Naive B cell (primary cell): ENCODE results near the gene MUC5AC. TPM values are rescaled to one million over a fixed set of nuclear protein-coding genes. Genes with fewer than 3 reads are reported as not detected.

ENCODE experiments used
- ATAC-seq, 2 donors: fragments of 150-1000 bp; cut with Tn5 transposase; 2 replicates each; pipeline ENCODE4 v1.10.0; 2021; ENCODE audit warnings: low read depth in 2 of 2, mild to moderate bottlenecking in 2 of 2, moderate library complexity in 2 of 2
- DNase-seq: peaks from one replicate; pipeline ENCODE4 v3.0.0; 2022
- H3K27ac Mint-ChIP-seq, 6 donors: one replicate each; pipeline ENCODE4 v1.8.0; 2020 to 2022; ENCODE audit warnings: mild to moderate bottlenecking in 6 of 6, mixed read lengths in 6 of 6, moderate library complexity in 5 of 6, inconsistent platforms in 2 of 6
- H3K27me3 Mint-ChIP-seq, 3 donors: one replicate each; pipeline ENCODE4 v1.8.0; 2021 to 2022; ENCODE audit warnings: mixed read lengths in 3 of 3, mild to moderate bottlenecking in 1 of 3
- H3K36me3 Mint-ChIP-seq, 2 donors: one replicate each; pipeline ENCODE4 v1.8.0; 2020 to 2022; ENCODE audit warnings: mixed read lengths in 2 of 2, inconsistent platforms in 1 of 2, mild to moderate bottlenecking in 1 of 2
- H3K4me1 Mint-ChIP-seq, 3 donors: one replicate each; pipeline ENCODE4 v1.8.0; 2020 to 2022; ENCODE audit warnings: mixed read lengths in 3 of 3, inconsistent platforms in 1 of 3, mild to moderate bottlenecking in 1 of 3, moderate library complexity in 1 of 3
- H3K4me3 Mint-ChIP-seq, 8 donors: one replicate each; pipeline ENCODE4 v1.8.0; 2020 to 2022; ENCODE audit warnings: mild to moderate bottlenecking in 8 of 8, mixed read lengths in 8 of 8, moderate library complexity in 8 of 8, inconsistent platforms in 2 of 8
- H3K9me3 Mint-ChIP-seq, 7 donors: one replicate each; pipeline ENCODE4 v1.8.0; 2020 to 2022; ENCODE audit warnings: mixed read lengths in 7 of 7, mild to moderate bottlenecking in 5 of 7, inconsistent platforms in 2 of 7, moderate library complexity in 1 of 7
- polyA plus RNA-seq, 6 donors: library from polyadenylated mRNA; unstranded; fragments of 300-500 nt; fragmentation: Illumina TruSeq; gene quantifications; one replicate each; pipeline ENCODE4 v1.2.3, GENCODE V29; 2021; ENCODE audit warnings: low read depth in 6 of 6

Gene MUC5AC
- polyA plus RNA-seq, 6 donors from 2014 or later, result not detected

DNA sequence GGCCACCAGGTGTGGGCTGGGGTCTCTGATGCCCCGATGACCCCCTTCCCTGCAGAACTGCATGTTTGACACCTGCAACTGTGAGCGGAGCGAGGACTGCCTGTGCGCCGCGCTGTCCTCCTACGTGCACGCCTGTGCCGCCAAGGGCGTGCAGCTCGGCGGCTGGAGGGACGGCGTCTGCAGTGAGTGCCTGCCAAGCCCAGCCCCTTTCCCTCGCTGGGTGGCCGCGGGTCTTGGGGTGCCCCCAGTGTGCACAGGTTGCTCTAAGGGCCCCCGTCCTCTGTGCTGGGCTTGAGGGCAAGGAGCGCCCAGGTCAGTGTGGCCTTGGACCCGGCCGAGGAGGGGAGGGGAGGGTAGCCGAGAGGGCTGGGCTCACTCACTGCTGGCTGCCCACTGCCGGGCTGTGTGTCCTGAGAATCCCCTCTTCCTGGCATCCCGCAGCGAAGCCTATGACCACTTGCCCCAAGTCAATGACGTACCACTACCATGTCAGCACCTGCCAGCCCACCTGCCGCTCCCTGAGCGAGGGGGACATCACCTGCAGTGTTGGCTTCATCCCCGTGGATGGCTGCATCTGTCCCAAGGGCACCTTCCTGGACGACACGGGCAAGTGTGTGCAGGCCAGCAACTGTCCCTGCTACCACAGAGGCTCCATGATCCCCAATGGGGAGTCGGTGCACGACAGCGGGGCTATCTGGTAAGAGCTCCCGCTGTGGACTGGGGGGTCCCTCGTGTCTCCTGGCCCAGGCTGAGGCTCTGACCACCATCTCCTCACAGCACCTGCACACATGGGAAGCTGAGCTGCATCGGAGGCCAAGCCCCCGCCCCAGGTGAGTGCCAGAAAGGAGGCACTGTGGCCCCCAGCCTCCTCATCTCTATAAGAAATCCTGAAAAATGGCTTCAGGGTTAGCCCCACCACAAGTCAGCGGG is 17.0 kb downstream of the MUC5AC start:
- Mint-ChIP-seq H3K36me3 (peaks cover 0 to 10% of the 10 kb centered on the region in 2 donors), H3K27me3 (no peaks in the 10 kb centered on the region), H3K9me3 (peaks cover 0 to 14% (median 2%) of the 10 kb centered on the region in 7 donors), H3K4me3 (no peak overlapping the region), H3K27ac (no peak overlapping the region), H3K4me1 (peaks cover 0 to 8% (median 0%) of the 10 kb centered on the region in 3 donors)
- no peak for DNase-seq
- ATAC-seq, result no peak

DNA sequence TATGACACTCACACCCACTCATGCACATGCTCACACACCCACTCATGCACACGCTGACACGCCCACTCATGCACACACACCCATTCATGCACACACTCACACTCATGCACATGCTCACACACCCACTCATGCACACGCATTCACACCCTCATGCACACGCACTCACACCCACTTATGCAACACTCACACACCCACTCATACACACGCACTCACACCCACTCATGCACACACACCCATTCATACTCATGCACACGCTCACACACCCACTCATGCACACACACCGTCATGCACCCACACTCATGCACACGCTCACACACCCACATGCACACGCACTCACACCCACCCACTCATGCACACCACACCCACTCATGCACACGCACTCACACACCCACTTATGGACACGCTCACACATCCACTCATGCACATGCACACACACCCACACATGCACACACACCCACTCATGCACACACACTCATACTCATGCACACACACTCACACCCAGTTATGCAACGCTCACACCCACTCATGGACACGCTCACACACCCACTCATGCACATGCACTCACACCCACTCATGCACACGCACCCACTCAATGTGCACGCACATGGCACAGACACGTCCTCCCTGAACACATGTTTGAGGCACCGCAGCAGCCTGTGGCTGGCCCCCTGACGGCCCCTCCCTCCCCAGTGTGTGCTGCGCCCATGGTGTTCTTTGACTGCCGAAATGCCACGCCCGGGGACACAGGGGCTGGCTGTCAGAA is 17.9 kb downstream of the MUC5AC start:
- H3K4me3 Mint-ChIP-seq, result no peak overlapping the region
- H3K36me3 Mint-ChIP-seq, result peaks cover 0 to 9% of the 10 kb centered on the region in 2 donors
- DNase-seq, result no peak
- peak overlapping the region in 1 of 6 donors; percentile 20 for H3K27ac Mint-ChIP-seq
- no peaks in the 10 kb centered on the region for H3K27me3 Mint-ChIP-seq
- H3K9me3 Mint-ChIP-seq, result peaks cover 0 to 12% (median 2%) of the 10 kb centered on the region in 7 donors
- ATAC-seq, result no peak
- peaks cover 0 to 8% (median 0%) of the 10 kb centered on the region in 3 donors for H3K4me1 Mint-ChIP-seq

DNA sequence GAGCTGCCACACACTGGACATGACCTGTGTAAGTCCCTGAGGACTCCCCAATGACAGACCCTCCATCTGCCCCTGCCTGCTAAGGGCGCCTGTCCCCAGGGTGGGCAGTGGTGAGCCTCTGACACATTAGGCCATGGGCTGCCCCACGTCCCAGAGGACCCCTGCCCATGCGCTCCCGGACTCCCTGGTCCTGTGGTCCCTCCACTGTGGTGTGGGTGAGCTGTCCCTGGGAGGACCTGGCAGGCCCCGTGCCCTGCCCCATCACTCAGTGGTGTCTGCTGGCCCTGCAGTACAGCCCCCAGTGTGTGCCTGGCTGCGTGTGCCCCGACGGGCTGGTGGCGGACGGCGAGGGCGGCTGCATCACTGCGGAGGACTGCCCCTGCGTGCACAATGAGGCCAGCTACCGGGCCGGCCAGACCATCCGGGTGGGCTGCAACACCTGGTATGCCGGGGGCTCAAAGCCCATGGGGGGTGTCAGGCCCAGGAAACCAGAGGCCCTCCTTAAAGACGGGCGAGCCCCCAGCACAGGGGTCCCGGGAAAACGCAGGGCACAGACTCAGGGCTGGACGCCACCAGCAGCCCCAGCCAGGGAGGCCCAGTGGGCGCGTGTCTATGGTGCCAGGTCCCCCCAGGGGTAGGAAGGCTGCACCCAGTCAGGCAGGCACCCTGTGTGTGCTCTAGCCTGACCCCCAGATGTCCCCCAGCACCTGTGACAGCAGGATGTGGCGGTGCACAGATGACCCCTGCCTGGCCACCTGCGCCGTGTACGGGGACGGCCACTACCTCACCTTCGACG is 18.7 kb downstream of the MUC5AC start:
- no peak overlapping the region for H3K4me3 Mint-ChIP-seq
- no peaks in the 10 kb centered on the region for H3K27me3 Mint-ChIP-seq
- H3K4me1 Mint-ChIP-seq, result peaks cover 0 to 3% (median 0%) of the 10 kb centered on the region in 3 donors
- no peak for DNase-seq
- peaks cover 0 to 4% (median 1%) of the 10 kb centered on the region in 7 donors for H3K9me3 Mint-ChIP-seq
- no peak for ATAC-seq
- peaks cover 0 to under 1% of the 10 kb centered on the region in 2 donors for H3K36me3 Mint-ChIP-seq
- H3K27ac Mint-ChIP-seq, result no peak overlapping the region

DNA sequence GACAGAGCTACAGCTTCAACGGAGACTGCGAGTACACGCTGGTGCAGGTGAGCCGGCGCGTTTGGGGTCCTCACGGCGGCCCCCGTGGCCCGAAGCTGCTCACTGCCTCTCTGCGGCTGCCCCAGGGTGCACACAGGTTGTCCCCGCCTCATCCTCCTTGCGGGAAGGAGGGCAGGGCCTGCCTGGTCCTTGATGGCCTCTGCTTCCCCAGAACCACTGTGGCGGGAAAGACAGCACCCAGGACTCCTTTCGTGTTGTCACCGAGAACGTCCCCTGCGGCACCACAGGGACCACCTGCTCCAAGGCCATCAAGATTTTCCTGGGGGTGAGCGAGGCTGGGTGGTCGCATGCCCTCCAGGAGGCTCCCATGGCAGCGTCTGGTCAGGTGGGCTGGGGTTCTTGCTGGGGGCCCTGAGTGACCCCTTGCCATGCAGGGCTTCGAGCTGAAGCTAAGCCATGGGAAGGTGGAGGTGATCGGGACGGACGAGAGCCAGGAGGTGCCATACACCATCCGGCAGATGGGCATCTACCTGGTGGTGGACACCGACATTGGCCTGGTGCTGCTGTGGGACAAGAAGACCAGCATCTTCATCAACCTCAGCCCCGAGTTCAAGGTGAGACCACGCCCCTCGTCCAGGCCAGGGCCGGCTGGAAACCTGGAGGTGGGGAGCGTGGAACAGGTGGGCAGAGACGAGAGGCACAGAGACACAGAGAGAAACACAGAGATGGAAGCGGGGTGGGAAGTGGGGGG is 19.4 kb downstream of the MUC5AC start:
- Mint-ChIP-seq H3K4me1 (peaks cover 0 to 3% (median 0%) of the 10 kb centered on the region in 3 donors), H3K9me3 (peaks cover 0 to 3% (median 0%) of the 10 kb centered on the region in 7 donors)
- ATAC-seq, result no peak

DNA sequence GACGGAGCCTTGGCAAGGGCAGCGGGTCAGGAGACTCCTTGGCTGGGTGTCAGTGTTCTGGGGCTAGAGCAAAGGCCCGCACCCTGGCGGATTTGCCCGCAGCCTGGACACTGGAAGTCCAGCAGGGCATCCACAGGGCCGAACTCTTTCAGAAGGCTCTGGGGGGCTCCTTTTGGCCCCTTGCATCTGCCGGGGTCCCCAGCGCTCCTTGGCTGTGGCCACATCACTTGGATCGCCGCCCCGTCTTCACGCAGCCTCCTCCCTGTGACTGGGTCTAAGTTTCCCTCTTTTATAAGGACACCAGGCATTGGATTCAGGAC is 20.0 kb downstream of the MUC5AC start:
- no peak overlapping the region for H3K4me3 Mint-ChIP-seq
- no peaks in the 10 kb centered on the region for H3K27me3 Mint-ChIP-seq
- H3K4me1 Mint-ChIP-seq, result peaks cover 0 to 3% (median 0%) of the 10 kb centered on the region in 3 donors
- DNase-seq (no peak), ATAC-seq (no peak)
- no peak overlapping the region for H3K27ac Mint-ChIP-seq
- H3K36me3 Mint-ChIP-seq, result no peaks in the 10 kb centered on the region
- peaks cover 0 to 3% (median 0%) of the 10 kb centered on the region in 7 donors for H3K9me3 Mint-ChIP-seq

More for the DNA sequence above, 19.4 kb downstream of the MUC5AC start:
- Mint-ChIP-seq H3K36me3 (no peaks in the 10 kb centered on the region), H3K4me3 (no peak overlapping the region), H3K27me3 (no peaks in the 10 kb centered on the region), H3K27ac (no peak overlapping the region)
- DNase-seq, result no peak

GRCh38 chr11:1178201-1178885 is 20.6 kb downstream of the MUC5AC start:
- peaks cover 0 to 3% (median 0%) of the 10 kb centered on the region in 3 donors for H3K4me1 Mint-ChIP-seq
- DNase-seq (no peak), ATAC-seq (no peak)
- H3K9me3 Mint-ChIP-seq, result peaks cover 0 to 3% (median 0%) of the 10 kb centered on the region in 7 donors
- no peaks in the 10 kb centered on the region for H3K36me3 Mint-ChIP-seq
- no peak overlapping the region for H3K27ac Mint-ChIP-seq
- no peak overlapping the region for H3K4me3 Mint-ChIP-seq
- H3K27me3 Mint-ChIP-seq, result no peaks in the 10 kb centered on the region

- Mint-ChIP-seq H3K27ac (no peak overlapping the region), H3K9me3 (peaks cover 0 to 3% (median 0%) of the 10 kb centered on the region in 7 donors), H3K4me1 (peaks cover 0 to 3% (median 0%) of the 10 kb centered on the region in 3 donors), H3K27me3 (no peaks in the 10 kb centered on the region), H3K4me3 (no peak overlapping the region), H3K36me3 (no peaks in the 10 kb centered on the region)
- ATAC-seq (no peak), DNase-seq (no peak)
Measured at GRCh38 chr11:1178906-1179305, 21.2 kb downstream of the MUC5AC start.

DNA sequence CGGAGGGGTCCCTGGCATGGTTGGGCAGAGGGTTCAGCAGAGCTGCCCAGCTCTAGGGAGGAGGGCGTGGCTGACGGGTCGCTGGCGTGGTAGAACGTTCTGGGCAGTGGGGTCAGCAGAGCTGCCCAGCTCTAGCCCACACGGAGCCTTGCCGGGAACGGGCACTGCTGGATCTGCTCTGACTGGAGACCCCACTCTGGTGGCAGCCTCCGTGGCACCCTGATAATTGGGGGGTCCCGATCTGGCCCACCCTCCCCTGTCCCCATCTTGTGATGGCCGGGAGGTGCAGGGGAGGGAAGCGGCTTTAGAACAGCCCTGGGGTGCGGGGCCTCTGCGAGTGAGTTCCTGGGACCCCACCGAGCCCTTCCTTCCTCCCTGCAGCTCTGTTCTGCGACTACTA is 21.9 kb downstream of the MUC5AC start:
- Mint-ChIP-seq H3K4me3 (peak overlapping the region in 1 of 8 donors; percentile 54), H3K9me3 (peaks cover 0 to 3% (median 0%) of the 10 kb centered on the region in 7 donors), H3K27ac (no peak overlapping the region), H3K4me1 (peaks cover 0 to 3% (median 0%) of the 10 kb centered on the region in 3 donors), H3K36me3 (no peaks in the 10 kb centered on the region), H3K27me3 (no peaks in the 10 kb centered on the region)
- ATAC-seq (no peak), DNase-seq (no peak)

GRCh38 chr11:1180171-1180570 is 22.4 kb downstream of the MUC5AC start:
- Mint-ChIP-seq H3K4me1 (peaks cover 0 to 3% (median 0%) of the 10 kb centered on the region in 3 donors), H3K9me3 (peaks cover 0 to 3% (median 0%) of the 10 kb centered on the region in 7 donors), H3K27me3 (no peaks in the 10 kb centered on the region), H3K36me3 (no peaks in the 10 kb centered on the region), H3K4me3 (no peak overlapping the region), H3K27ac (no peak overlapping the region)
- DNase-seq (no peak), ATAC-seq (no peak)

GRCh38 chr11:1180947-1181391 is 23.2 kb downstream of the MUC5AC start:
- no peak for DNase-seq
- Mint-ChIP-seq H3K4me3 (peak overlapping the region in 1 of 8 donors; percentile 33), H3K9me3 (peaks cover 0 to 3% (median 0%) of the 10 kb centered on the region in 7 donors), H3K36me3 (no peaks in the 10 kb centered on the region), H3K27me3 (no peaks in the 10 kb centered on the region), H3K27ac (no peak overlapping the region), H3K4me1 (no peaks in the 10 kb centered on the region)
- ATAC-seq, result no peak

GRCh38 chr11:1181420-1181819 is 23.7 kb downstream of the MUC5AC start:
- Mint-ChIP-seq H3K36me3 (no peaks in the 10 kb centered on the region), H3K4me3 (no peak overlapping the region), H3K27me3 (no peaks in the 10 kb centered on the region), H3K9me3 (peaks cover 0 to 3% (median 0%) of the 10 kb centered on the region in 7 donors), H3K27ac (no peak overlapping the region), H3K4me1 (no peaks in the 10 kb centered on the region)
- ATAC-seq (no peak), DNase-seq (no peak)
